ENCODE measurements around the gene C14orf132. TPM values are rescaled to one million over a fixed set of nuclear protein-coding genes. Genes with fewer than 3 reads are reported as not detected.

Gene C14orf132
- 26.3 and 34.4 TPM in 2 replicates for total RNA-seq

DNA sequence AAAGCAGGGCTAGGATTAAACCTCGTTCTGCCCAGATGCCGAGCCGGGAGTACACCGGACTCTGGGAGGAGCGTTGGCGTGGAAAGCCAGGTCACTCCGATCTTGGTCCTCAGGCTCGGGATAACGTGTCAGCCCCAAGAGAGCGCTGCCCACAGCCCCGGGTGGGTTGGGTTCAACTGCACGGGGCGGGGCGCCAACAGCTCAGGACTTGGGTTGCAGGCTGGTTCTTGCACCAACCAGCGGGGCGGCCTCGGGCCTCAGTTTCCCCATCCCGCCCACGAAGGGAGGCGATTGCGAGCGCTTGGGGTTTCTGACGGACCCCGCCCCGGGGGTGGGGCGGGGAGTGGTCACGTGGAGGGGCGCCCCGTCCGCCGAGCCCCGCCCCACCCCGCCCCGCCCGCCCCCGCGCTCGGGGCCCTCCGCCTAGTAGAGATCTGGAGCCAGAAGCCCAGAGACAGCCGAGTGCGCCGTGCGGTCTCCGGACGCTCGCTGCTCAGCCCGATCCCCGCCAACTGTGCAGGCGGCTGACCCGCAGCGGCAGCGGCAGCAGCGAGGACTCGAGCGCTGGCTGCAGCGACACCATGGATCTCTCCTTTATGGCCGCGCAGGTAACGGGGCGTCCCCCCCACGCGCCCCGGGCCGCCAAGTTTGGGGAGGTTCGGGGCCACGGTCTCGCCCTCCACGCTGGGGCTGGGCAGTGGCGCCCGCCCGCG, at the start of gene C14orf132:
C14orf132 (plus strand) TSS at position 443 of the 713 bp plus-strand sequence; CDS start at position 582, 139 bp downstream.

Small RNAs within 50 kb of the gene (small RNA-seq; reads per million reads assigned to genes)
- not detected for gene AL137190.1

Other genes with a start within 250 kb of the C14orf132 start
- not detected in 2 replicates for gene TUNAR, start 162.5 kb upstream of the C14orf132 start, total RNA-seq
- gene BDKRB2, start 165.5 kb downstream of the C14orf132 start, total RNA-seq, result 35.8 and 54.6 TPM in 2 replicates
- 13.2 and 21.7 TPM in 2 replicates for gene BDKRB1, start 216.8 kb downstream of the C14orf132 start, total RNA-seq